RWPE1 (cell line): Measurements from ENCODE around the gene LZIC.

Experiments
- CTCF ChIA-PET: fragments of 350-600 bp; sonication (Branson Sonifier 250); formaldehyde crosslinking; extraction: SDS; loops from one replicate; lab custom pipeline; 2021; lab: Yijun Ruan, JAX
- POLR2A ChIA-PET: fragments of 400-600 bp; formaldehyde crosslinking; extraction: SDS; loops from one replicate; lab custom pipeline; 2020; ENCODE audit warnings: antibody characterized with exemption; ENCODE audit not compliant: low non-redundant PET; lab: Yijun Ruan, JAX
- DNase-seq: peaks from one replicate; pipeline ENCODE4 v3.0.0; 2012; ENCODE audit warnings: low spot score
- H3K27ac ChIP-seq: fragments of 450-650 bp; 2 replicates; pipeline ENCODE4 v1.5.1; 2017
- CTCF ChIP-seq: fragments of 450-650 bp; conservative IDR thresholded peaks from 2 replicates; pipeline ENCODE4 v1.5.1; 2017; ENCODE audit warnings: low read depth, mild to moderate bottlenecking

LZIC gene

GRCh38 chr1:9906466-9906865 is 36.7 kb downstream of the LZIC start:
- no peak for DNase-seq
- TF ChIP-seq CTCF = no peak
- H3K27ac ChIP-seq = no peak overlapping the region; the same call in 1 of the 2 replicates
- POLR2A ChIA-PET = no interaction called here
- CTCF ChIA-PET = no interaction called here

- CTCF ChIA-PET = interaction anchor here (0.6 kb wide), 1 partner anchor 9 kb away, joined by 4 read pairs; no protein-coding TSS in a partner anchor
- H3K27ac ChIP-seq = no peak overlapping the region
- no peak for TF ChIP-seq CTCF
- POLR2A ChIA-PET = no interaction called here
- no peak for DNase-seq
Measured at GRCh38 chr1:9905010-9905409, 38.2 kb downstream of the LZIC start.

- ChIA-PET CTCF (no interaction called here), POLR2A (no interaction called here)
- H3K27ac ChIP-seq = no peak overlapping the region
- DNase-seq = no peak
- no peak for TF ChIP-seq CTCF
Measured at GRCh38 chr1:9904596-9904995, 38.6 kb downstream of the LZIC start.

GRCh38 chr1:9903801-9904527 is 39.2 kb downstream of the LZIC start:
- TF ChIP-seq CTCF = no peak
- ChIA-PET POLR2A (no interaction called here), CTCF (no interaction called here)

GRCh38 chr1:9902060-9902452 is 41.1 kb downstream of the LZIC start:
- DNase-seq = no peak
- TF ChIP-seq CTCF = no peak
- H3K27ac ChIP-seq = peak overlapping the region; percentile 81
- CTCF ChIA-PET = interaction anchor here (0.5 kb wide), 1 partner anchor 69 kb away, joined by 3 read pairs; no protein-coding TSS in a partner anchor
- POLR2A ChIA-PET = no interaction called here

More at GRCh38 chr1:9903801-9904527, 39.2 kb downstream of the LZIC start:
- DNase-seq = no peak
- H3K27ac ChIP-seq = no peak overlapping the region

- no peak for DNase-seq
- ChIA-PET CTCF (interaction anchor here (0.5 to 0.6 kb wide), 2 partner anchors 16 to 70 kb away, joined by 3 to 4 read pairs; no protein-coding TSS in a partner anchor), POLR2A (no interaction called here)
- TF ChIP-seq CTCF = no peak
- H3K27ac ChIP-seq = peak overlapping the region; percentile 81
Measured at GRCh38 chr1:9901148-9902059, 41.8 kb downstream of the LZIC start.
